Naive thymus-derived CD4-positive, alpha-beta T cell (primary cell): ENCODE data around the gene DUSP10. TPM values are rescaled to one million over a fixed set of nuclear protein-coding genes. Genes with fewer than 3 reads are reported as not detected.

Experiments
- ATAC-seq: fragments of 150-1000 bp; cut with Tn5 transposase; 2 replicates; pipeline ENCODE4 v1.10.0; 2021; ENCODE audit warnings: mild to moderate bottlenecking, moderate library complexity
- CTCF ChIA-PET: fragments of 350-600 bp; sonication (Branson Sonifier 250); formaldehyde crosslinking; loops from one replicate; lab custom pipeline; 2021; ENCODE audit warnings: antibody characterized with exemption; lab: Charles Lee
- POLR2A ChIA-PET: fragments of 350-600 bp; sonication (Branson Sonifier 250); formaldehyde crosslinking; loops from one replicate; lab custom pipeline; 2021; ENCODE audit warnings: antibody characterized with exemption, inconsistent platforms; lab: Charles Lee
- DNase-seq, 9 donors: peaks; one replicate each; pipeline versions ENCODE4 v3.0.0 to v3.0.0-alpha.2; 2020 to 2022; ENCODE audit warnings: mixed read lengths in 1 of 9
- H3K27ac ChIP-seq: one replicate; pipeline ENCODE4 v1.7.0; 2013; ENCODE audit warnings: mild to moderate bottlenecking, low read depth, low read length, moderate library complexity
- H3K27me3 ChIP-seq, 2 donors: one replicate each; pipeline ENCODE4 v1.7.0; 2013; ENCODE audit warnings: low read length in 2 of 2, mild to moderate bottlenecking in 2 of 2, moderate library complexity in 2 of 2; ENCODE audit not compliant: control insufficient read depth in 2 of 2, insufficient read depth in 2 of 2
- H3K36me3 ChIP-seq, 3 experiments: 1 replicate in 2 of 3; 2 replicates in 1 of 3; pipeline ENCODE4 v1.7.0; 2013; ENCODE audit warnings: low read length in 3 of 3, mild to moderate bottlenecking in 3 of 3, moderate library complexity in 1 of 3; ENCODE audit not compliant: insufficient read depth in 3 of 3, control insufficient read depth in 2 of 3
- H3K4me1 ChIP-seq, 2 donors: one replicate each; pipeline ENCODE4 v1.7.0; 2013; ENCODE audit warnings: low read length in 2 of 2, mild to moderate bottlenecking in 2 of 2, moderate library complexity in 1 of 2; ENCODE audit not compliant: control insufficient read depth in 2 of 2, insufficient read depth in 2 of 2
- H3K4me3 ChIP-seq: 2 replicates; pipeline ENCODE4 v1.7.0; 2013; ENCODE audit warnings: mild to moderate bottlenecking, low read length
- H3K9me3 ChIP-seq, 3 experiments: 1 replicate in 2 of 3; 2 replicates in 1 of 3; pipeline ENCODE4 v1.7.0; 2013; ENCODE audit warnings: low read length in 3 of 3; ENCODE audit not compliant: control insufficient read depth in 2 of 3
- H3K27ac Mint-ChIP-seq, 9 donors: one replicate each; pipeline ENCODE4 v1.8.0; 2020 to 2022; ENCODE audit warnings: mixed read lengths in 9 of 9, mild to moderate bottlenecking in 8 of 9, moderate library complexity in 5 of 9, inconsistent platforms in 2 of 9
- H3K27me3 Mint-ChIP-seq, 5 donors: one replicate each; pipeline ENCODE4 v1.8.0; 2021 to 2022; ENCODE audit warnings: mixed read lengths in 5 of 5, mild to moderate bottlenecking in 1 of 5
- H3K36me3 Mint-ChIP-seq, 5 donors: one replicate each; pipeline ENCODE4 v1.8.0; 2020 to 2022; ENCODE audit warnings: mixed read lengths in 5 of 5, mild to moderate bottlenecking in 3 of 5, inconsistent platforms in 1 of 5
- H3K4me1 Mint-ChIP-seq, 7 donors: one replicate each; pipeline ENCODE4 v1.8.0; 2020 to 2022; ENCODE audit warnings: mixed read lengths in 7 of 7, mild to moderate bottlenecking in 3 of 7, inconsistent platforms in 1 of 7
- H3K4me3 Mint-ChIP-seq, 10 donors: one replicate each; pipeline ENCODE4 v1.8.0; 2020 to 2022; ENCODE audit warnings: mild to moderate bottlenecking in 10 of 10, mixed read lengths in 10 of 10, moderate library complexity in 6 of 10, inconsistent platforms in 2 of 10
- H3K9me3 Mint-ChIP-seq, 11 donors: one replicate each; pipeline ENCODE4 v1.8.0; 2020 to 2022; ENCODE audit warnings: mixed read lengths in 11 of 11, mild to moderate bottlenecking in 4 of 11, inconsistent platforms in 1 of 11, moderate library complexity in 1 of 11
- intact Hi-C, 2 donors: fragments of 100-400 bp; cut with micrococcal nuclease; formaldehyde crosslinking; loops; one replicate each; pipeline ENCODE4 v1.15.1; 2023
- polyA plus RNA-seq, 2 donors: library from polyadenylated mRNA; unstranded; fragments of 300-500 nt; fragmentation: Illumina TruSeq; gene quantifications; one replicate each; pipeline ENCODE4 v1.2.3, GENCODE V29; 2021
- total RNA-seq, 6 experiments: library from RNA in 5 of 6; stranded (reverse) in 5 of 6; gene quantifications; 1 replicate in 5 of 6; 2 replicates in 1 of 6; pipeline ENCODE4 v1.2.3 and lab custom pipeline; 2021 to 2026

Gene DUSP10
- total and polyA plus RNA-seq, 7 experiments from 2014 or later = 2.5 to 60.6 (median 3.7) TPM

DNA sequence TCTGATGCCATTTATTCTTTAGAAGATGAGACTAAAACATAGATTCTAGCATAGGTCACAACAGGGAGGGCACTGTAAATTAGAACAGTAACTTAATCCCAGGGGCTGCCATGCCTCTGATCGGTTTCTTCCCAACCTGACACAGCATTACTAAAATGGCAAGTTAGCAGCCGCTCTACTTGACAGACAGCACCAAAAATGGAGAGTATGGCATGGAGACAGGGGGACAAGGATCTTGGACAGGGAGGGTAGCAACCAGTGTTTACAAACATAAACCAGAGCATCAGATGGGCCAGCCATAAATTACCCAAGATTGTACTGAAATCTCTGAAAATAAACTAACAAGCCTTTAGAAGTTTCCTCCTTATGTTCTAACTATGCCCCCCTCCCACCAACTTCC, 5.9 kb downstream of the DUSP10 start:
- no peak overlapping the region for H3K27ac Mint-ChIP-seq
- H3K36me3 Mint-ChIP-seq = peaks cover 9 to 60% (median 22%) of the 10 kb centered on the region in 5 donors
- H3K27me3 ChIP-seq = no peaks in the 10 kb centered on the region
- peak overlapping the region in 1 of 10 donors; percentile 67 for H3K4me3 Mint-ChIP-seq
- POLR2A ChIA-PET = no interaction called here
- peaks cover 0 to 8% (median 0%) of the 10 kb centered on the region in 3 experiments for H3K36me3 ChIP-seq
- H3K27me3 Mint-ChIP-seq = no peaks in the 10 kb centered on the region
- peaks cover 0 to 6% (median 0%) of the 10 kb centered on the region in 11 donors for H3K9me3 Mint-ChIP-seq
- H3K27ac ChIP-seq = no peak overlapping the region
- H3K4me1 Mint-ChIP-seq = peaks cover 29 to 67% (median 51%) of the 10 kb centered on the region in 7 donors
- DNase-seq (no peak), ATAC-seq (no peak)
- peaks cover 13 to 14% of the 10 kb centered on the region in 2 donors for H3K4me1 ChIP-seq
- intact Hi-C loops = no loop called here
- H3K9me3 ChIP-seq = no peaks in the 10 kb centered on the region
- H3K4me3 ChIP-seq = no peak overlapping the region
- CTCF ChIA-PET = interaction anchor here (1.6 kb wide), 1 partner anchor 18 kb away, joined by 3 read pairs; no protein-coding TSS in a partner anchor

DNA sequence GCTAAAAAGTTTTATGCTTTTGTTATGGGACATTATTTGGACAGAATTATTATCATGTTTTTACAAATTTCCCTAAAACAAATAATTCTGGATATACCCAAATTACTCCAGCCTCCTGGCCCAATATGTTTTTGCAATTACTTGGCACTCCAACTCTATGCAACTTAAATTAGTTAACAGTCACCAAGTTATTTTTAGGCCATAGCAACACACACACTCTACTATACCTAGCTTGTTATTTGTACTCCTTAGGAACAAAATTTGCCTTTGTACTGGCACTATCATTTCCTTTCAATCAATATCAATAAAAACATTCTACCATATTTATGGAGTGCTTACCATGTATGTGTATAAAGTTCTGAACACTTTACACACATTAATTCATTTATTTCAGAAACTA, 7.7 kb downstream of the DUSP10 start:
- intact Hi-C loops = no loop called here
- no peaks in the 10 kb centered on the region for H3K9me3 ChIP-seq
- ChIA-PET POLR2A (interaction anchor here (0.6 to 1.0 kb wide), 2 partner anchors 19 to 22 kb away, joined by 3 read pairs; no protein-coding TSS in a partner anchor), CTCF (no interaction called here)
- Mint-ChIP-seq H3K36me3 (peaks cover 9 to 58% (median 22%) of the 10 kb centered on the region in 5 donors), H3K27ac (peak overlapping the region in 3 of 9 donors; percentile 0 to 74 (median 45)), H3K4me1 (peaks cover 32 to 80% (median 65%) of the 10 kb centered on the region in 7 donors), H3K9me3 (peaks cover 0 to 6% (median 0%) of the 10 kb centered on the region in 11 donors), H3K4me3 (peak overlapping the region in 1 of 10 donors; percentile 47), H3K27me3 (no peaks in the 10 kb centered on the region)
- H3K4me1 ChIP-seq = peaks cover 0 to 8% of the 10 kb centered on the region in 2 donors
- DNase-seq (no peak), ATAC-seq (no peak)
- H3K4me3 ChIP-seq = no peak overlapping the region
- no peaks in the 10 kb centered on the region for H3K27me3 ChIP-seq
- H3K27ac ChIP-seq = no peak overlapping the region
- peaks cover 0 to 8% (median 0%) of the 10 kb centered on the region in 3 experiments for H3K36me3 ChIP-seq

DNA sequence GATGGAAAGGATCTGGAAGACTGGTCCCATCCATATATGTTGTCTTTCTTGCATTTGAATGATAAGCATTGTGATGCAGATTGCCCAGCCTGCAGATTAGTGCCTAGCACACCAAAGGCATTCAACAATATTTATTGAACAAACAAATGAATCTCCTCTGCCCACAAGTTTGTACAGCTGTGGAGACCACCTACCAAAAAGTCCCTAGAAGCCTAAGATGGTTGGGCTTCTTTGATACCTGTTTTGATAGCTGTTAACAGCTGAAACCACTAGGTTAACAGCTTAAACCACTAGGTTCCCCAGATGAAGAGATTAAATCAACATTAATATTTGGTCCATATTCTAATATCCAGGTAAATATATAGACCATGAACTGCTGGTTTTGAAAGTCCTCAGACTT, 9.8 kb downstream of the DUSP10 start:
- H3K27ac Mint-ChIP-seq = no peak overlapping the region

DNA sequence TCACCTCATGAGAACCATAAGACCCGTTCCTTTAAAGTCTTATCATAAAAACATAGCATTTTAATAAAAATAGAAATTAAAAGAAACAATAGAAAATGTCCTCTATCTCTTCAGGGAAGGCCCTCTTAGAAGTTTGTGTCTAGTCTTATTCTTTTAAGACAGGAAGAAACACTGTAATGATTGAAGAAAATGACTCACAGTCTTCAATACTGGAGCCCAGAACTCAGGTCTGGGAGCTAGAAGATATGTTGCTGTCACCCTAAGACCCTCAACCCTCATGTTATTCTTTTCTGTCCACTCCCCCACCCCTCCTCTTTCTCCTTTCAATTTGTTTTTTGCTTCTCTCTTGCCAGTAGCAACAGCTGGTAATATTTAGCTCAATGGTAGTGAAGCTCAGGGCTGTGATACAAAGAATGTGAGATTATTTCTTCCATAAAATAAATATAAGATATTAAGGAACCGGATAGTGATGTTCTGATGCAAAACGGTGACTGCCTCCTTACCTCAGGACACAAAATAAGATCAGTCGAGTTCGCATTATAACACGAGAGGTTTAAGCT, 12.0 kb downstream of the DUSP10 start:
- POLR2A ChIA-PET = interaction anchor here (0.8 to 8.8 kb wide), 2 partner anchors 10 to 17 kb away, joined by 3 to 62 read pairs; partner anchors contain the start of gene DUSP10
- peaks cover 0 to 43% (median 2%) of the 10 kb centered on the region in 5 donors for H3K36me3 Mint-ChIP-seq
- no peak overlapping the region for H3K27ac ChIP-seq
- H3K9me3 ChIP-seq = no peaks in the 10 kb centered on the region
- no peaks in the 10 kb centered on the region for H3K27me3 ChIP-seq
- H3K27me3 Mint-ChIP-seq = no peaks in the 10 kb centered on the region
- no peaks in the 10 kb centered on the region for H3K36me3 ChIP-seq
- intact Hi-C loops = loop anchor here in 1 of 2 donors (1.0 kb wide), 1 partner anchor 17 kb away; no protein-coding TSS in a partner anchor
- H3K4me3 Mint-ChIP-seq = peak overlapping the region in 3 of 10 donors; percentile 6 to 39 (median 7)
- DNase-seq = no peak
- H3K4me1 Mint-ChIP-seq = peaks cover 40 to 85% (median 75%) of the 10 kb centered on the region in 7 donors
- H3K27ac Mint-ChIP-seq = peak overlapping the region in 5 of 9 donors; percentile 42 to 74 (median 60)
- no peak for ATAC-seq
- CTCF ChIA-PET = interaction anchor here (0.7 kb wide), 1 partner anchor 11 kb away, joined by 4 read pairs; no protein-coding TSS in a partner anchor
- peaks cover 0 to 4% (median 0%) of the 10 kb centered on the region in 11 donors for H3K9me3 Mint-ChIP-seq
- H3K4me1 ChIP-seq = peaks cover 24 to 37% of the 10 kb centered on the region in 2 donors
- no peak overlapping the region for H3K4me3 ChIP-seq

More for the DNA sequence above, 9.8 kb downstream of the DUSP10 start:
- Histone ChIP-seq H3K4me3 (no peak overlapping the region), H3K27ac (no peak overlapping the region), H3K4me1 (peaks cover 10 to 20% of the 10 kb centered on the region in 2 donors), H3K36me3 (no peaks in the 10 kb centered on the region), H3K27me3 (no peaks in the 10 kb centered on the region), H3K9me3 (no peaks in the 10 kb centered on the region)
- ATAC-seq (peak; percentile 15), DNase-seq (no peak)
- Mint-ChIP-seq H3K4me1 (peaks cover 29 to 84% (median 70%) of the 10 kb centered on the region in 7 donors), H3K4me3 (no peak overlapping the region), H3K36me3 (peaks cover 0 to 52% (median 5%) of the 10 kb centered on the region in 5 donors), H3K9me3 (peaks cover 0 to 2% (median 0%) of the 10 kb centered on the region in 11 donors), H3K27me3 (no peaks in the 10 kb centered on the region)
- ChIA-PET POLR2A (interaction anchor here (0.6 to 8.8 kb wide), 2 partner anchors 8 to 1813 kb away, joined by 3 to 62 read pairs; partner anchors contain the start of gene DUSP10), CTCF (no interaction called here)
- intact Hi-C loops = no loop called here

DNA sequence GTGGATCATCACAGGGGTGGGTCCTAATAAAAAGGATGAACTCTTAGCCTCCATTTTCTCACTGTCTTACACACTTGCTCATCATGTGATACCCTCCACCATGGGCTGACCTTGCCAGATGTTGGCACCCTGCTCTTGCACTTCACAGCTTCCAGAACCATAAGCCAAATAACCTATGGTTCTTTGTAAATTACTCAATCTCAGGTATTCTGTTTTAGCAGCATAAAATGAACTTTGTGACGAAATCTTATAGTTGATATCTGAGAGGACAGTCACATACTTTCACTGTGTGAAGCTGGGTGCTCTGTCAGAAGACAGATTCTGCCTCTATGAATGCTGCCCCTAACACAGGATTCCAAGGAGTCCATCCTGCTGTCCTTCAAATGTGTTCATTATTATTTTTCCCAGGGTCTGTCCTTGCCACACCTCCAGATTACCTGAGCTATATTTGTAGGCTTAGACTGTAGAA, 13.8 kb downstream of the DUSP10 start:
- CTCF ChIA-PET = interaction anchor here (2.3 kb wide), 1 partner anchor 14 kb away, joined by 8 read pairs; no protein-coding TSS in a partner anchor

More for the DNA sequence above, 13.8 kb downstream of the DUSP10 start:
- Mint-ChIP-seq H3K27me3 (no peaks in the 10 kb centered on the region), H3K4me1 (peaks cover 33 to 73% (median 60%) of the 10 kb centered on the region in 7 donors), H3K4me3 (peak overlapping the region in 4 of 10 donors; percentile 27 to 76 (median 74)), H3K9me3 (peaks cover 0 to 17% (median 4%) of the 10 kb centered on the region in 11 donors), H3K27ac (peak overlapping the region in 7 of 9 donors; percentile 16 to 86 (median 60)), H3K36me3 (peaks cover 0 to 50% (median 15%) of the 10 kb centered on the region in 5 donors)
- no peaks in the 10 kb centered on the region for H3K27me3 ChIP-seq
- H3K36me3 ChIP-seq = no peaks in the 10 kb centered on the region
- no peak overlapping the region for H3K4me3 ChIP-seq
- ATAC-seq = no peak
- POLR2A ChIA-PET = interaction anchor here (8.8 kb wide), 1 partner anchor 12 kb away, joined by 62 read pairs; the partner anchor contains the start of gene DUSP10
- H3K27ac ChIP-seq = no peak overlapping the region
- peaks cover 0 to 9% (median 0%) of the 10 kb centered on the region in 3 experiments for H3K9me3 ChIP-seq
- H3K4me1 ChIP-seq = peaks cover 24 to 33% of the 10 kb centered on the region in 2 donors
- intact Hi-C loops = no loop called here
- DNase-seq = no peak
